GM18867 (cell line): Measurements from ENCODE around the gene TFPT.

Source experiments
- ATAC-seq: cut with Tn5 transposase; IDR thresholded peaks from one replicate; pipeline ENCODE4 v1.9.1; 2021; ENCODE audit warnings: mild to moderate bottlenecking, moderate library complexity; ENCODE audit not compliant: unreplicated experiment

TFPT gene

DNA sequence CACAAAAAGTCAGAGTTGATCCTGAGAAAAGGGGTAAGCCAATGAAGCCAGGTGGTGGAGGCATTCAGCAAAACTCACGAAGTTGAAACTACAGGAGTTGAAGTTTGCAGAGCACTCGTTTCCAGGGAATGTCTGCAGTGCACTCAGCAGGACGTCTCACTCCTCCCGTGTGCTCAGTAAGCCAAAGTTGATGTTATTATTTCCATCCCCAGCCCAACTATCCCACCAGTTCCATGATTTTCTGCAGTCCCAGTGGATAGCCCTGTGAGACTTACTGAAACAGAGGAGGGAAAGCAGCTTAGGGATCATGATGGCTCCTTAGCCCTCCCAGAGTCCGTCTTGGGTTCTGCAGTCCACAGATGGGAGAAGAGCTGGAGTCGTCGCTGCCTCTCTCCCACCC is 34.4 kb downstream of the TFPT start, which contains the start of gene TARM1:
TARM1 (minus strand) TSS at position 334 of the 400 bp plus-strand sequence; CDS start at position 309, 25 bp downstream.
- no peak for ATAC-seq

DNA sequence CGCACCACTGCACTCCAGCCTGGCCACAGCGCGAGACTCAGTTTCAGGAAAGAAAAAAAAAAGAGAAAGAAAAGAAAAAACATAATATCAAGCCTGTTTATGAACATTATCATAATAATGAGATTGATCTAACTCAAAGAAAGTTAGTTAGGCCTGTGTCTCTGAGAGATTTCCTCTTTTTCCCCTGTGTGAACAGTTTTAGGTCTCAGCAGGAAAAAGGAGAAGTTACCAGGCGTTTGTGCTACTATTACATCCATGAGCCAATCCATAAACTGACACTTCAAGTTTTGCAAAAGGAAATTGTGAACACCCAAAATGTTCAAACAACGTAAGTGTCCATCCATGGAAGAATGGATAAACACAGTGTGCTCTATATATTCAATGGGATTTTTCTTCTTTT is 38.1 kb downstream of the TFPT start:
- ATAC-seq, result no peak

GRCh38 chr19:54074851-54075250 is 40.6 kb downstream of the TFPT start:
- ATAC-seq, result no peak

- ATAC-seq, result no peak
Observed at GRCh38 chr19:54073829-54074228, 41.6 kb downstream of the TFPT start.

DNA sequence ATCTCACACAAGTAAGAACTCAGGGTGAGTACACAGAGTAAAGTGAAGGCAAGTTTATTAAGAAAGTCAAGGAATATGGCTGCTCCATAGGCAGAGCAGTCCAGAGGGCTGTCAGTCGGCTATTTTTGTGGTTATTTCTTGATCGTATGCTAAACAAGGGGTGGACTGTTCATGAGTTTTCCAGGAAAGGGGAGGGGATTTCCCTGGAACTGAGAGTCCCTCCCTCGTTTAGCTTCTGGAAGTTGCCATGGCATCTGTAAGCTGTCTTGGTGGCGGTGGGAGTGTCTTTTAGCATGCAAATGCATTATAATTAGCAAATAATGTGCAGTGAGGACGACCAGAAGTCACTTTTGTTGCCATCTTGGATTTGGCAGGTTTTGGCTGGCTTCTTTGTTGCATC is 46.0 kb downstream of the TFPT start:
- ATAC-seq, result no peak

DNA sequence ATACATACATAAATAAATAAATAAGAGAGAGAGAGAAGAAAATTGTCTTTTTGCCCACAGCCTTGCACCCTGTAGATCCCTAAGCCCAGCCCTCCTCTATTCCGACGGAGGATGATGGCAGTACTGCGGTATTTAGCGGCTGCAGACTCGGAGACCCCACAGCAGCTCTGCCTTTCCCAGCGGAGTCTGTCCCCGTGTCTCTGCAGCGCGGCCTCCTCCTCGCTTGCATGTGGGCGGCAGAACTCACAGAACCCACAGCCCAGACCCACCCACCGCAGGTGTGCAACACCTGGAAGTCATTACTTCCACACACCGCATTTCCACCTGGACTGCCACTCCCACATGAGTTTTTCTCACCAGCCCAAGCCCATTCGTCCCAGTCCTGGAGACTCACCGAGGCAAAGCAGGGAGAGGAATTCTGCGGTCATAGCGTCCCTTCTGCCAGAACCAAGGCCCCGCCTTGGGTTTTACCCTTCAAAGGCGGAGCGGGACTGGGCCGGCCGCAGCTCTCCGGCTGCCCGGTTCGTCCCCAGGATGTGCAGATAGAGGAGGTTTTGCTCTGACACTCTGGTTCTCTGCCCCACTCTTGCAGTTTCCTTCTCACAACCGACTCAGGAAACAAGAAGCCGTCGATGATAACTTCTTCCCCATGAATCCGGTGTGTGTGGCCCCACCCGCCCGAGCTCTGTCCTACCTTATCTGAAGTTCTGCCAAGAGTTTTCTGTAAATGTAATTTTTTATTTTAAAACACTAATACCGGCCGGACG is 51.9 kb downstream of the TFPT start, which contains the start of gene VSTM1:
VSTM1 (minus strand) TSS at position 548 of the 767 bp plus-strand sequence; CDS start at position 428, 120 bp downstream.
- ATAC-seq, result no peak

GRCh38 chr19:54062643-54063042 is 52.8 kb downstream of the TFPT start:
- no peak for ATAC-seq
